ENCODE data around the gene TPRKB.
"Not testable (repeated sequence)": the region's sequence is repeated elsewhere in the genome, so short reads cannot be mapped to it uniquely, and the experiment has no call there.

Gene TPRKB

DNA sequence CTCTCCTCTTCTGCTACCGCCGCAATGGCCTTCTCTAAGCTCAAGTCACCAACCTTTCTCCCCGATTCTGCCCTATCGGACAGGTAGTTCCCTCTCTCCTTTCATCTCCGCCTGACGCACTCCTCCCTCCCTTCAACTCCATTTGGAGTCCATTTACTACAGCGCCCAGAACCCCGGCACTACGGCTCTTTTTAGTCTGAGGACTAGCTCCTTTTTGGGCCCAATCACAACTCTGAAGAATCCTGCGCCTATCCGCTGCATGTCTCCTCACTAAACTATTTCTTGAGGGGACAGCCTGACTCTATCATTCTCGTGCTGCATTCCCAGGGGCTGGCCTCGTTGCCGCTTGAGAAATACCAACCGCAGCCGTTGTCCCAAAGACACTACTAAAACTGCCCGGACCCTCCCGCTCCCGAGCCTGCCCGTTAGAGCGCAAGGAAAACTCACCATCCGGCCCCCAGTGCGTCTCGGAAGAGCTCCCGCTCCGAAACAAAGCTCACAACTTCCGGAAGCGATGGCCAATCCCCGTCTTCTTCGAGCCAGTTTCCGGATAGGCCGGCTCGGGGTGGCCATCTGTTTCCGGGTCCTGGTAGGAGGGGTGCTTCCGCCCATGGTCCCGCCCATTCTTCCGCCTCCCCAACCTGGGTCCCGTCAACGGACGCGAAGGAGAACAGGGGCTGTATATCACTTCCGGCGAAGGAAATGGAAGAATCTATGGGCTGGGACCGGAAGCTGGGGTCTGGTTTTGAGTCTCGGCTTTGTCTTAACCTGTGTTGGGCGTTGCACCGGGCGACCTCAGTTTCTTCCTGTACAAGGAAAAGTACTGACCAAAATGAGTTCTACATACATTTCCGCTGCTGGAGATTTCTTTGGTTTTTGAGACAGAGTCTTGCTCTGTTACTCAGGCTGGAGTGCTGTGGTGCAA is at the start of gene TPRKB:
Gene TPRKB (minus strand): TSS at position 491 of the 925 bp plus-strand sequence. CDS start 2,776 bp downstream, outside the sequence.
- peak; percentile 91 to 93 for DNase-seq (ENCODE audit: low read depth in 2 of 2)

- not testable (repeated sequence) for DNase-seq (ENCODE audit: low read depth in 2 of 2)
Measured at GRCh38 chr2:73783883-73784282, 46.7 kb upstream of the TPRKB start, which contains the start of gene C2orf78. TSS of gene C2orf78 (plus strand) at chr2:73784183. CDS start at chr2:73784310, 127 bp downstream.

- not testable (repeated sequence) for DNase-seq (ENCODE audit: low read depth in 2 of 2)
Measured at GRCh38 chr2:73783402-73783801, 46.3 kb upstream of the TPRKB start.

GRCh38 chr2:73780237-73780582 is 43.1 kb upstream of the TPRKB start:
- no peak for DNase-seq (ENCODE audit: low read depth in 2 of 2)

DNA sequence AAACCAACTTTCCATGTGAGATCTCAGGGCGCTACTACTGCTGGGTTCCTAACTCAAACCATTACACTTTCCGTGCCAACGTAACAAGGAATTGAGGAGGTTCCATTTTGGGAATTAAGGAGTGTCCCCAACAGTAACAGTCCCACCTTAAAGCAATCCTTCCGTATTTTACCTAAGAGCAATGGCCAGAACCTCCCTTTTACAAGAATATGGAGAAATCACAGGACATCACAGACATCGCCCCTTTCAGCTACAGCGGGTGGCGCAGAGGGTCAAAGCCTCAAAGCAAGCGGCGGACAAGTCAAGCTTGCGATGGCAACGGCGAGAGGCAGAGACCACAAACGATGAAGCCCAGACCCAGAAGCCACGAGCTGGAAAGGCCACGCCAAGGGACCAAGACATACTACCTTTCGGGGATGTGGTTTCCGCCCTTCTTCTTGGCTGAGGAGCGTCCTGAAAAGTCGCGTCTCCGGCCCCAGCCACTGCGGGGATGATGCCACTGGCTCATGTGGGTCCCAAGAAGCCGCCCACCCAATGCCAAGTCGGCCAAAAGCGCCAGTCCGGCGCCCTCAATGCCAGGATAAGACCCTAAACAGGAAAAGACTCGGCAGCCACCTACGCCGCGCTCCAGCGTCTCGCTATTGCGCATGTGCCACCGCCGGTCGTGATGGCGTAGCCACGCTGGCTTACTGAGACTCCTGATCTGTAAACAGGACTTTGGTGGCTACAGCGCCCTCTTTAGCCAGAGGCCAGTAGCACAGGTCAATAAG is 42.5 kb upstream of the TPRKB start, which contains the start of gene DUSP11:
Gene DUSP11 (minus strand): TSS at position 637 of the 770 bp plus-strand sequence. CDS start 129 bp downstream, at position 508.
- DNase-seq (ENCODE audit: low read depth in 2 of 2): peak; percentile 91 to 98

- DNase-seq (ENCODE audit: low read depth in 2 of 2): not testable (repeated sequence)
Measured at GRCh38 chr2:73778867-73779466, 41.8 kb upstream of the TPRKB start.

DNA sequence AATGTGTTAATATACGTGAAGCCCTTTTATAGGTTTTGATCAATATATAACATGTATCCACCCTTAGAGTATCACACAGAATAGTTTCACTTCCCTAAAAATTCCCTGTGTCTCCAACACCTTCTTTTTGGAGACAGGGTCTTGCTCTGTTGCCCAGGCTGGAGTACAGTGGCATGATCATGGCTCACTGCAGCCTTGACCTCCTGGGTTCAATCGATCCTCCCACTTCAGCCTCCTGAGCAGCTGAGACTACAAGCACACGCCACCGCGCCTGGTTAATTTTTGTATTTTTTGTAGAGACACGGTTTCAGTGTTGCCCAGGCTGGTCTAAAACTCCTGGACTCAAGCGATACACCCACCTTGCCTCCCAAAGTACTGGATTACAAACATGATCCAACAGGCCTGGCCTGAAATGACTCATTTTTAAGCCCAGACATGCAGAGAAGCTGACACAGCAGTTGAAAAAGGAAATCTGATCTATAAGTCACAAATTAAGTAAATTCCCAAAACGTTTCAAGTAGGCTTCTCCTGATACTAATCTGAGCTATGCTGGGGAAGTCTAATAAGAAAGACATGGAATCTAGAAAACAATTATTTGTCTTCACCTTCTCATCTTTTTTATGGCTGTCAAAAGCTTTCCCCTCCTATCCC is 39.8 kb upstream of the TPRKB start:
- DNase-seq (ENCODE audit: low read depth in 2 of 2): no peak

DNA sequence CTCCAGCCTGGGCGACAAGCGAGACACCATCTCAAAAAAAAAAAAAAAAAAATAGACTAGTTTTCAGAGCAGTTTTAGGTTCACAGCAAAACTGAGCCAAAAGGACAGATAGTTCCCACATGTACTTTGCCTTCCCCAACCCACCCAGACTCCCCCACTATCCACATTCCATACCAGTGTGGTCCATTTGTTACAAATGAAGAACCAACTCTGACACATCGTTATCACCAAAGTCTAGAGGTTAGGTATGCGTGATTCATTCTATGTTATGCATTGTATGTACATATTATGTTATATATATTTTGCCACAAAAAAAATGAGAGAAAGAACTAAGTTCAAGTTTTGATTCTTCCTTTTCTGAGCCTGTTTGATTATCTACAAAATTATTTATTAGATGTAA is 39.2 kb upstream of the TPRKB start:
- DNase-seq (ENCODE audit: low read depth in 2 of 2): no peak

- no peak for DNase-seq (ENCODE audit: low read depth in 2 of 2)
Measured at GRCh38 chr2:73772819-73773218, 35.7 kb upstream of the TPRKB start.

DNA sequence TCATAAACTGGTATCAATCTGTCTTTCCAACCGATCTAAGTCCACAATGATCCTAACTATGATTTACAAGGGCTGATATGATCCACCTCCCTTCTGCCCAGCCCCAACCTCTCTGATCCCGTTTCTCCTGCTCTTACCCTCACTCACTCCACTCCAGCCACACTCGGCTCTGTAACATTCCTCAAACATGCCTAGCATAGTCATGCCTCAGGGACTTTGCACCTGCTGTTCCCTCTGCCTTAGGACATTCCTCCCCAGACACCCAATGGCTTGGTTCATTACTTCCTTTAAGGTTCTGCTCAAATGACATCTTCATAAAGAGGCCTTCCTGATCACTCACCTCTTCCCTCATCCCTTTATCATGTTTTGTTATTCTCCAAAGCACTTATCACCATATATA is 33.6 kb upstream of the TPRKB start:
- no peak for DNase-seq (ENCODE audit: low read depth in 2 of 2)

GRCh38 chr2:73766994-73767393 is 29.8 kb upstream of the TPRKB start:
- DNase-seq (ENCODE audit: low read depth in 2 of 2): no peak

- no peak for DNase-seq (ENCODE audit: low read depth in 2 of 2)
Measured at GRCh38 chr2:73766349-73766748, 29.2 kb upstream of the TPRKB start.

DNA sequence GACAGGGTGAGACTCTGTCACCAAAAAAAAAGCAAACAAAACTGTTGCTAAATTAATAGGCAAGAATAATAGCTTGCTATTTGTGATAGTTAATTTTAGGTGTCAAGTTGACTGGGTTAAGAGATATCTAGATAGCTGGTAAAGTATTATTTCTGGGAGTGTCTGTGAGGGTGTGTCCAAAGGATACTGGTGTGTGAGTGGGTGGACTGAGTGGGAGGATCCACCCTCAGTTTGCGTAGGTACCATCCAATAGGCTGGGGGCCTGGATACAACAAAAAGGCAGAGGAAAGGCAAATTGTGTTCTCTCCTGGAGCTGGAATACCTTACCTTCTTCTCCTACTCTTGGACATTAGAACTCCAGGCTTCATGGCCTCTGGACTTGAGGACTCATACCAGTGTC is 27.8 kb upstream of the TPRKB start:
- DNase-seq (ENCODE audit: low read depth in 2 of 2): no peak

GRCh38 chr2:73762571-73762970 is 25.4 kb upstream of the TPRKB start:
- DNase-seq (ENCODE audit: low read depth in 2 of 2): no peak

GRCh38 chr2:73759904-73760303 is 22.8 kb upstream of the TPRKB start:
- DNase-seq (ENCODE audit: low read depth in 2 of 2): no peak

DNA sequence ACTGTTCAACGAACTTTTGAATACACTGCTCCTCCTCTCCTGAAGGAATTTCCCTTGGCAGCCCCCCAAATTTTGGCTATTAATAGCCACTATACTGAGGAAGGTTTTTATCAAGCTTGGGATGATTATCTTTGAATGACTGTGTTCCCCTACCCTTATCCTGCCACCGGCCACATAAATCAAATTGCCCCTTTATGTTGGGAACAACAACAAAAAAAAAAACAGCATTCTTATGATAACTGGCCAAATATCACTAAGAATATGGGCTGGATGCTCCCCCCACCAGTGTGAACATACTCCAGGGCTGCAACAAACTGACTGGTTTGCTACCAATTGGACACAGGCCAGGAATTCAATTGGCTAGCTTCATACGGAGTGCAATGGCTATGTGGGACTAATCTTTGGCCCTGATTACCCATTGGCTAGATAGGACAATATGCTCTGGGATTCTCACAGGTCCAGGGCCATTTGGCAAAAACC is 22.2 kb upstream of the TPRKB start:
- no peak for DNase-seq (ENCODE audit: low read depth in 2 of 2)

- DNase-seq (ENCODE audit: low read depth in 2 of 2): not testable (repeated sequence)
Measured at GRCh38 chr2:73754332-73754731, 17.2 kb upstream of the TPRKB start.

GRCh38 chr2:73749314-73749713 is 12.2 kb upstream of the TPRKB start:
- DNase-seq (ENCODE audit: low read depth in 2 of 2): no peak

DNA sequence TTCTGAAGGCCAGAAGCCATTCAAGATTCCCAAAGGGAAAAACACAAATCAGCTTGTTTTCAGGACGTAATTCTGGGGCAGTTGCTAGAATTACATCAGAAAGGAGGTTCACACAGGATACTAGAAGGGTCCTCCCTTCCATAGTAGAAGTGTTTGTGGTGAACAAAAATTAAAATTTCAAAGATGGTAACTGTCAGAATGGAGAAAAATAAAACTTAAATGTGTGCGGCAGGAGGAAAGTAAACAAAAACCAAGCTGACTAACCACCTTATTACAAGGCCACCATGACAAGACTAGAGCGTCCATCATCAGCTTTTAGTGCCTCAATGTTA is 9.7 kb upstream of the TPRKB start:
- DNase-seq (ENCODE audit: low read depth in 2 of 2): no peak

DNA sequence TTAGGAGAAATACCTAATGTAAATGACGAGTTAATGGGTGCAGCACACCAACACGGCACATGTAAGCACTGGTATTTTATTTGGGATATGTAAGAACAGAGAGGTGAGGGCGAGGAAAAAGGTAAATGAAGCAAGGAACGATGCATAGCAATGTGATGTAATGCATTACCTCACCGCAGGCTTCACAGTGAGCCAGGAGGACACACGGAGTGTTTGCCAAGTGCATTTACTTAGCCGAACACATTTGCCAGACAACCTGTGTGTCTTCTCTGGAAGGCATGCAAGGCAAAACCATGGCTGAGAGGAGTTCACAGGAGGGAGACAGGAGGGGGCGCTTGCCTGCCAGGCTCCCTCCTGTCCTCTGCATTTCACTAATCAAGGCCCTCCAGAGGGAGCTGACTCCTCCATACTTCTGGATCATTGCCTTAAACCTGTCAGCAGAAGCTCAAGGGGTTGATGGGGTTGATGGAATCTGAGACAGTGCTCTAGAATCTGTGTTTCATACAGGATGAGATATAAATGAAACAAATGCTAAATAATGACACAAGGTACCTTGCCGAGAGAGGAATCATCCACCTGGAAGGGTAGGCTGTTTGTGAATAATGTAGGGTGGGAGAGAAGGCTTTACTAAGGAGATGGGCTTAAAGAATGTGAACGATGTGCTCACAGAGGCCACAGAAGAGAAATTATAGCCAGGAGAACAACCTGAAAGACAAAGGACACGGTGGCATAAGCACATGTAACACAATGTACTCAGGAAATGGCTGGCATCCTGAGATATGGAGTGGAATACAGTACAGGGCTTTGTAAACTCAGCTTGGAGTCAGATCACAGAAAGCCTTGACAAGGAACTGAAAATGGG is 9.1 kb upstream of the TPRKB start:
- DNase-seq (ENCODE audit: low read depth in 2 of 2): no peak

- no peak for DNase-seq (ENCODE audit: low read depth in 2 of 2)
Measured at GRCh38 chr2:73740767-73741166, 3.6 kb upstream of the TPRKB start.

All from stimulated activated CD4-positive, alpha-beta T cell treated with anti-CD3 and anti-CD28 coated beads, Interleukin-12 subunit alpha, Interleukin-12 subunit beta, amount 100 ng/mL, for 24 hours (primary cell).